Stimulated activated memory B cell treated with anti-CD40 and anti-IgM and Interleukin-4, amounts not matched to agents 10 μg/mL and 1 μg/mL and 100 μg/mL, for 72 hours (primary cell): ENCODE data around the gene ESR2.
"Not testable (repeated sequence)": the region's sequence is repeated elsewhere in the genome, so short reads cannot be mapped to it uniquely, and the experiment has no call there.

Experiments
- ATAC-seq: fragments of 150-1000 bp; cut with Tn5 transposase; 2 replicates; pipeline ENCODE4 v1.10.0; 2021
- H3K27ac Mint-ChIP-seq: one replicate; pipeline ENCODE4 v1.8.0; 2022; ENCODE audit warnings: mild to moderate bottlenecking, mixed read lengths
- H3K27me3 Mint-ChIP-seq: one replicate; pipeline ENCODE4 v1.8.0; 2022; ENCODE audit warnings: mixed read lengths
- H3K36me3 Mint-ChIP-seq: one replicate; pipeline ENCODE4 v1.8.0; 2022; ENCODE audit warnings: mixed read lengths
- H3K4me1 Mint-ChIP-seq: one replicate; pipeline ENCODE4 v1.8.0; 2022; ENCODE audit warnings: mixed read lengths
- H3K4me3 Mint-ChIP-seq: one replicate; pipeline ENCODE4 v1.8.0; 2022; ENCODE audit warnings: mild to moderate bottlenecking, moderate library complexity, mixed read lengths
- H3K9me3 Mint-ChIP-seq: one replicate; pipeline ENCODE4 v1.8.0; 2022; ENCODE audit warnings: mixed read lengths

ESR2 gene

GRCh38 chr14:64218344-64219240, 75.6 kb downstream of the ESR2 start:
- Mint-ChIP-seq H3K27ac (peak overlapping the region; percentile 84), H3K36me3 (peaks cover 57% of the 10 kb centered on the region), H3K4me3 (peak overlapping the region; percentile 58), H3K27me3 (no peaks in the 10 kb centered on the region), H3K4me1 (peaks cover 59% of the 10 kb centered on the region), H3K9me3 (no peaks in the 10 kb centered on the region)
- peak; percentile 78 for ATAC-seq

GRCh38 chr14:64217834-64218233, 76.3 kb downstream of the ESR2 start:
- peaks cover 57% of the 10 kb centered on the region for H3K4me1 Mint-ChIP-seq
- peaks cover 49% of the 10 kb centered on the region for H3K36me3 Mint-ChIP-seq
- peak; percentile 37 for ATAC-seq
- no peaks in the 10 kb centered on the region for H3K27me3 Mint-ChIP-seq
- H3K4me3 Mint-ChIP-seq, result peak overlapping the region; percentile 58
- no peaks in the 10 kb centered on the region for H3K9me3 Mint-ChIP-seq
- H3K27ac Mint-ChIP-seq, result peak overlapping the region; percentile 84

GRCh38 chr14:64217308-64217707, 76.9 kb downstream of the ESR2 start:
- Mint-ChIP-seq H3K27me3 (no peaks in the 10 kb centered on the region), H3K27ac (peak overlapping the region; percentile 84), H3K4me3 (peak overlapping the region; percentile 55), H3K9me3 (no peaks in the 10 kb centered on the region), H3K36me3 (peaks cover 46% of the 10 kb centered on the region), H3K4me1 (peaks cover 53% of the 10 kb centered on the region)
- peak; percentile 80 for ATAC-seq

- Mint-ChIP-seq H3K36me3 (peaks cover 39% of the 10 kb centered on the region), H3K9me3 (no peaks in the 10 kb centered on the region), H3K4me3 (peak overlapping the region; percentile 7), H3K27me3 (no peaks in the 10 kb centered on the region), H3K4me1 (peaks cover 47% of the 10 kb centered on the region), H3K27ac (peak overlapping the region; percentile 65)
- ATAC-seq, result no peak
These were observed 78.2 kb downstream of the ESR2 start for GRCh38 chr14:64215978-64216377.

GRCh38 chr14:64215274-64215673, 78.9 kb downstream of the ESR2 start:
- ATAC-seq, result no peak
- H3K4me3 Mint-ChIP-seq, result no peak overlapping the region

GRCh38 chr14:64213853-64214570, 80.2 kb downstream of the ESR2 start:
- H3K9me3 Mint-ChIP-seq, result no peaks in the 10 kb centered on the region
- H3K27me3 Mint-ChIP-seq, result no peaks in the 10 kb centered on the region
- H3K36me3 Mint-ChIP-seq, result peaks cover 45% of the 10 kb centered on the region
- no peak for ATAC-seq
- H3K27ac Mint-ChIP-seq, result no peak overlapping the region
- peaks cover 57% of the 10 kb centered on the region for H3K4me1 Mint-ChIP-seq
- no peak overlapping the region for H3K4me3 Mint-ChIP-seq

More at GRCh38 chr14:64215274-64215673, 78.9 kb downstream of the ESR2 start:
- Mint-ChIP-seq H3K9me3 (no peaks in the 10 kb centered on the region), H3K27me3 (no peaks in the 10 kb centered on the region), H3K4me1 (peaks cover 50% of the 10 kb centered on the region), H3K27ac (peak overlapping the region; percentile 65), H3K36me3 (peaks cover 39% of the 10 kb centered on the region)

GRCh38 chr14:64213086-64213485, 81.1 kb downstream of the ESR2 start:
- H3K27ac Mint-ChIP-seq, result no peak overlapping the region
- H3K36me3 Mint-ChIP-seq, result peaks cover 48% of the 10 kb centered on the region
- H3K9me3 Mint-ChIP-seq, result no peaks in the 10 kb centered on the region
- peaks cover 50% of the 10 kb centered on the region for H3K4me1 Mint-ChIP-seq
- H3K4me3 Mint-ChIP-seq, result no peak overlapping the region
- no peaks in the 10 kb centered on the region for H3K27me3 Mint-ChIP-seq
- no peak for ATAC-seq

- Mint-ChIP-seq H3K27ac (no peak overlapping the region), H3K4me1 (peaks cover 45% of the 10 kb centered on the region), H3K27me3 (no peaks in the 10 kb centered on the region), H3K4me3 (no peak overlapping the region), H3K9me3 (no peaks in the 10 kb centered on the region), H3K36me3 (peaks cover 48% of the 10 kb centered on the region)
- ATAC-seq, result no peak
These were observed 81.5 kb downstream of the ESR2 start for GRCh38 chr14:64212666-64213065.

GRCh38 chr14:64210912-64211311, 83.3 kb downstream of the ESR2 start:
- H3K9me3 Mint-ChIP-seq, ATAC-seq, H3K27me3 Mint-ChIP-seq: not testable (repeated sequence)
- Mint-ChIP-seq H3K27ac (peak overlapping the region; percentile 64), H3K36me3 (peaks cover 32% of the 10 kb centered on the region), H3K4me3 (peak overlapping the region; percentile 8), H3K4me1 (peaks cover 33% of the 10 kb centered on the region)

- Mint-ChIP-seq H3K4me3 (peak overlapping the region; percentile 67), H3K27ac (peak overlapping the region; percentile 64), H3K36me3 (peaks cover 25% of the 10 kb centered on the region), H3K9me3 (no peaks in the 10 kb centered on the region), H3K27me3 (no peaks in the 10 kb centered on the region), H3K4me1 (peaks cover 33% of the 10 kb centered on the region)
- ATAC-seq, result no peak
These were observed 84.0 kb downstream of the ESR2 start for GRCh38 chr14:64210216-64210615.

GRCh38 chr14:64209444-64210131, 84.6 kb downstream of the ESR2 start:
- peak overlapping the region; percentile 67 for H3K4me3 Mint-ChIP-seq
- peaks cover 33% of the 10 kb centered on the region for H3K4me1 Mint-ChIP-seq
- H3K27ac Mint-ChIP-seq, result peak overlapping the region; percentile 64
- peak; percentile 93 for ATAC-seq
- no peaks in the 10 kb centered on the region for H3K27me3 Mint-ChIP-seq
- H3K9me3 Mint-ChIP-seq, result no peaks in the 10 kb centered on the region
- H3K36me3 Mint-ChIP-seq, result peaks cover 23% of the 10 kb centered on the region

GRCh38 chr14:64208981-64209380, 85.2 kb downstream of the ESR2 start:
- Mint-ChIP-seq H3K27me3 (no peaks in the 10 kb centered on the region), H3K4me1 (peaks cover 33% of the 10 kb centered on the region), H3K36me3 (peaks cover 23% of the 10 kb centered on the region), H3K27ac (peak overlapping the region; percentile 64), H3K4me3 (peak overlapping the region; percentile 18), H3K9me3 (no peaks in the 10 kb centered on the region)
- peak; percentile 2 for ATAC-seq

GRCh38 chr14:64208261-64208660, 85.9 kb downstream of the ESR2 start:
- peaks cover 23% of the 10 kb centered on the region for H3K36me3 Mint-ChIP-seq
- no peak for ATAC-seq

GRCh38 chr14:64203366-64204006, 90.7 kb downstream of the ESR2 start:
- no peak for ATAC-seq
- peak overlapping the region; percentile 76 for H3K27ac Mint-ChIP-seq
- H3K9me3 Mint-ChIP-seq, result no peaks in the 10 kb centered on the region
- no peaks in the 10 kb centered on the region for H3K27me3 Mint-ChIP-seq
- no peak overlapping the region for H3K4me3 Mint-ChIP-seq
- H3K4me1 Mint-ChIP-seq, result peaks cover 23% of the 10 kb centered on the region
- H3K36me3 Mint-ChIP-seq, result no peaks in the 10 kb centered on the region

More at GRCh38 chr14:64208261-64208660, 85.9 kb downstream of the ESR2 start:
- H3K4me1 Mint-ChIP-seq, result peaks cover 36% of the 10 kb centered on the region
- H3K27ac Mint-ChIP-seq, result no peak overlapping the region
- no peaks in the 10 kb centered on the region for H3K9me3 Mint-ChIP-seq
- no peak overlapping the region for H3K4me3 Mint-ChIP-seq
- H3K27me3 Mint-ChIP-seq, result no peaks in the 10 kb centered on the region

GRCh38 chr14:64202716-64203115, 91.5 kb downstream of the ESR2 start:
- Mint-ChIP-seq H3K27me3 (no peaks in the 10 kb centered on the region), H3K36me3 (no peaks in the 10 kb centered on the region), H3K4me3 (no peak overlapping the region), H3K9me3 (no peaks in the 10 kb centered on the region), H3K4me1 (peaks cover 23% of the 10 kb centered on the region), H3K27ac (peak overlapping the region; percentile 76)
- ATAC-seq, result no peak
